ENCODE data around the gene TOGARAM2. TPM values are rescaled to one million over a fixed set of nuclear protein-coding genes. Genes with fewer than 3 reads are reported as not detected.

Gene TOGARAM2
- 0.09 to 0.20 TPM (median 0.18 TPM) in 4 of 5 replicates, not detected in the other for total RNA-seq (2022; extraction: Qiagen RNA extraction; ENCODE audit: low read depth)

DNA sequence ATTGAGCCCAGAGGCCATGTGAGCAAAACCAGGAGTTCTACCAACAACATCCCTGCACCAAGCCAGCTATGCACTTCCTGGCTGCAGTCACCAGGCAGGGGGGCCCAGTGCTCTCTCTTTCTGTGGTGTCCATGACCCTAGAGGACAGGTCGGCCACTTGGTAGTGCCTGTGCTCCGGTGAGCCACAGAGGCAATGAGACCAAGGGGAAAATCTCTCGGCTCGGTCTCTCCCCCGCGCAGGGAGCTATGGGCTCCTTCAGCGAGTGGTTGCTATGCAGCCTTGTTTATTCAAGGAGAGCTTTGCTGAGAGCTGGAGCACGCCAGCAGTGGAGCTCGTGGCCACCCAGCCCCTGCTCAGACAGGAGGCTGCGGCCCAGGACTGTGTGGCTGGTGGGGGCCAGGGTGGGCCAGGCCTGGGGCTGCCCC is at the start of gene TOGARAM2:
TSS of gene TOGARAM2 (plus strand) at position 283 of the 426 bp plus-strand sequence. CDS start 13,537 bp downstream, outside the sequence.

DNA sequence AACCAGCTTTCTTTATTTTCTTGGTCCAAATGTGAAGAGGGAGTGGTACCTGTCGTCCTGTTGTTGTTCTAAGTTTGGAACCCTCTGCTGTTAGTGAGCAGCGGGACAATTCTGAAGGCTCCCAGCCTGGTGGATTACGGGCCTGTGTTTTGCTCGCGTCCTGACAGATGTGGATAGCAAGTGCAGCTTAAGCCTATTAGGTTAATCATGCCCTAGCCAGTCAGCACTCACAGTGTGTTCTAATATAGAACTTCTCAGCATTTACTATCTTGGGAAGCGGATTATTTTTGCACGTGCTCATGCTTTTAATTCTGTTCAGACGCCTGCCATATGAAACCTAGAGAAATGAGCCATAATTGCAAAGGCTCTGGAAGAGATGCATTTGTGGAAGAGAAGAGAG is 93.3 kb downstream of the TOGARAM2 start, which contains the start of gene PCARE:
TSS of gene PCARE (minus strand) at position 113 of the 400 bp plus-strand sequence. CDS start 262 bp downstream, outside the sequence.

Other genes starting within 250 kb of the TOGARAM2 start
- 70.3 to 120 TPM (median 112 TPM) in 5 replicates for gene PPP1CB, start 229.5 kb upstream of the TOGARAM2 start, total RNA-seq (2022; extraction: Qiagen RNA extraction; ENCODE audit: low read depth)
- gene SPDYA, start 170.5 kb upstream of the TOGARAM2 start, total RNA-seq (2022; extraction: Qiagen RNA extraction; ENCODE audit: low read depth) = 0.14 to 0.25 TPM in 2 of 5 replicates, not detected in the others
- 11.9 to 18.8 TPM (median 16.4 TPM) in 5 replicates for gene TRMT61B, start 111.0 kb upstream of the TOGARAM2 start, total RNA-seq (2022; extraction: Qiagen RNA extraction; ENCODE audit: low read depth)
- 76.7 to 102 TPM (median 87.5 TPM) in 5 replicates for gene WDR43, start 86.6 kb upstream of the TOGARAM2 start, total RNA-seq (2022; extraction: Qiagen RNA extraction; ENCODE audit: low read depth)
- gene PCARE, start 93.2 kb downstream of the TOGARAM2 start, total RNA-seq (2022; extraction: Qiagen RNA extraction; ENCODE audit: low read depth) = not detected in 5 replicates
- 18.2 to 28.6 TPM (median 24.8 TPM) in 5 replicates for gene CLIP4, start 134.1 kb downstream of the TOGARAM2 start, total RNA-seq (2022; extraction: Qiagen RNA extraction; ENCODE audit: low read depth)

All from A549 treated with RU486 at 1 μM for 4 hours (cell line).